ENCODE results near the gene ALK.

Gene ALK

GRCh38 chr2:29910960-29911359 is 10.4 kb downstream of the ALK start:
- TF ChIP-seq ZFX (IDR thresholded peaks at IDR 0.05; ENCODE audit: borderline replicate concordance) (no peak), CTCF (IDR thresholded peaks at IDR 0.05) (no peak)

GRCh38 chr2:29910465-29910864 is 10.9 kb downstream of the ALK start:
- H3K27ac ChIP-seq: no peak overlapping the region
- no peak for TF ChIP-seq CTCF (IDR thresholded peaks at IDR 0.05)
- no peak for TF ChIP-seq ZFX (IDR thresholded peaks at IDR 0.05; ENCODE audit: borderline replicate concordance)

More at GRCh38 chr2:29910960-29911359, 10.4 kb downstream of the ALK start:
- H3K27ac ChIP-seq: no peak overlapping the region

- TF ChIP-seq CTCF (IDR thresholded peaks at IDR 0.05) (no peak), ZFX (IDR thresholded peaks at IDR 0.05; ENCODE audit: borderline replicate concordance) (no peak)
- H3K27ac ChIP-seq: no peak overlapping the region
These were observed 19.0 kb downstream of the ALK start for GRCh38 chr2:29902356-29902755.

- TF ChIP-seq CTCF (IDR thresholded peaks at IDR 0.05): no peak
- no peak for TF ChIP-seq ZFX (IDR thresholded peaks at IDR 0.05; ENCODE audit: borderline replicate concordance)
- no peak overlapping the region for H3K27ac ChIP-seq
These were observed 20.3 kb downstream of the ALK start for GRCh38 chr2:29900971-29901633.

- no peak overlapping the region for H3K27ac ChIP-seq
- no peak for TF ChIP-seq ZFX (IDR thresholded peaks at IDR 0.05; ENCODE audit: borderline replicate concordance)
- TF ChIP-seq CTCF (IDR thresholded peaks at IDR 0.05): no peak
These were observed 22.4 kb downstream of the ALK start for GRCh38 chr2:29898999-29899398.

- TF ChIP-seq CTCF (IDR thresholded peaks at IDR 0.05) (no peak), ZFX (IDR thresholded peaks at IDR 0.05; ENCODE audit: borderline replicate concordance) (no peak)
- no peak overlapping the region for H3K27ac ChIP-seq
These were observed 26.4 kb downstream of the ALK start for GRCh38 chr2:29894822-29895614.

Data from 22Rv1 (cell line).